Stimulated activated CD8-positive, alpha-beta memory T cell treated with anti-CD3 and anti-CD28 coated beads, Interleukin-2, amount 100 ng/mL, for 1 hour (primary cell): Measurements from ENCODE around the gene KRTAP10-8.
"Not testable (repeated sequence)": the region's sequence is repeated elsewhere in the genome, so short reads cannot be mapped to it uniquely, and the experiment has no call there.

Experiments
- DNase-seq, 2 donors: peaks; one replicate each; pipeline ENCODE4 v3.0.0-alpha.2; 2020; ENCODE audit warnings: low read depth in 2 of 2

Gene KRTAP10-8

DNA sequence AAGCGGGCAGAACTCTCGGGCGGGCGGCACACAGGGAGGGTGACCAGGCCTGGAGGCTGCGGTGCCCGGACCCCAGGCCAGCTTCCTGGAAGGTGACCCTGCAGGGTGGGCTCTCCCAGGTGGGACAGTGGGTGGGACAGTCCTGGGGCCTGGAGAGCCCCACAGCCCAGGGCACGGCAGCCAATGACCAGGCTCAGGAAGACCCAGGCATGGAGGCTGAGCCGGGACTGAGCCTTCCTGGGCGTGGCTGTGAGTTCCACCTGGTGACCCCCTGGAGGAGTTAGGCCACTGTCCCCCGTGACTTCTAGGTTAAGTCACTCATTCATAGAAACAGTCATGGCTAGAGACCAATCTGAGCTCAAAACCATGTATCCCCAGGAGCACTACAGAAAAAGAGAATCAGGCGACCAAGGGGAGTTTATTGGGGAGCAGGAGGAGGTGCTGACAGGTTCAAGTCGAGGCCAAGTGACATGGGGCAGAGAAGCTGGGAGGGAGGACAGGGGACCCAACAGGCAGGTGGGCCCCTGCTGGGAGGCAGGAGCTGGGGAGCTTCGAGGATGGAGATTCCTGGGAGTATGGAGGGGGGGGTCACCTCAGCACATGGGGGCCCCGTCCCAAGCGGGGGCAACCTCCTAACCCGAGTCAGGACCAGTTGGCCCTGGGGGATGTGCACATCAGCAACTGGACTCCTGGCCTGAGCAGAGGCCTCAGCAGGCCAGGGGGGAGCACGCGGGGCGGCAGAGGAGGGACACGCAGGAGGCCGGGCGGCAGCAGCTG is 32.6 kb upstream of the KRTAP10-8 start:
- DNase-seq = no peak

GRCh38 chr21:44579833-44580144 is 32.1 kb upstream of the KRTAP10-8 start:
- DNase-seq = no peak

DNA sequence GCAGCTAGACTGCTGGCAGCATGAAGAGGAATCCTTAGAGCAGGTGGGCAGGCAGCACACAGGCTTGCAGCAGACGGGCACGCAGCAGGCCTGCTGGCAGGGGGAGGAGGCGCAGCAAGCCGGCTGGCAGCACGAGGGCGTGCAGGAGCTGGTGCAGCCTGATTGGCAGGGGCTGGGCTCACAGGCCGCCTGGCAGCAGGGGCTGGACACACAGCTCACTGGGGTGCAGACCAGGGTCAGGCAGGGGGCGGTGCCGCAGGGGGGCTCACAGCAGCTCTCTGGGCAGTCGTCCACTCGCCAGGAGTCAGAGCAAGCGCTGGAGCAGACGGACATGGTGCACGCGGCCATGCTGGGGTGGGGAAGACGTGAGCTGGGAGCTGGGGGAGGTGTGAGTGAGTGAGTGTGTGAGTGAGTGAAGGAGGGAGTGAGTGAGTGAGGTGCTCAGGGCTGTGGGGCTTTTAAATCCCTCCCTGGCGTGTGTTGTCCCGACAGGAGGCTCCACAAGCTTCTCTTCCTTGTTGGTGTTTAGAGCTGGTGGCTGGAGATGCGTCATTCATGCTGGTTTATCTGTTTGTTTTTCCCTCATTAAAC is 31.6 kb upstream of the KRTAP10-8 start, which contains the start of gene KRTAP10-5:
Gene KRTAP10-5 (minus strand): TSS at position 374 of the 591 bp plus-strand sequence. CDS start 26 bp downstream, at position 348.
- DNase-seq = not testable (repeated sequence)

GRCh38 chr21:44581158-44581557 is 30.7 kb upstream of the KRTAP10-8 start:
- DNase-seq = no peak

DNA sequence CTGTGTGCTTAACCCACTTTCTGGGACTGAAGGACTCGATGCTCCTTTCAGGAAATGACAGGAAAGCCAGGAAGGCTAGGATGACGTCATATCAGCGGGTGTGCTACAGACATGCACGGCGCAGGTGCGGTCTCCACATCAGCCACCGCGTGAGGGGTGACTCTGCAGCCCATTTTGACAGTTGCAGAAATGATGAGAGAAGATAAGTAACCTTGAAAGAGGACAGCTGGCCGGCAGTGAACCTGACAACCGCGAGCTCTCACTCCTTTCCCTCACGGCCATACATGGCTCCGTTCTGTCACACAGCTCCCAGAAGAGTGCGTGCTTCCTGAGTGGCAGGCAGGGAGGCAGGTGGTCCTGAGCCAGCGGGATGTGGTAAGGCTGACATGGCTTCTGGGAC is 29.8 kb upstream of the KRTAP10-8 start:
- DNase-seq = no peak

GRCh38 chr21:44583089-44583799 is 28.6 kb upstream of the KRTAP10-8 start:
- DNase-seq = no peak

DNA sequence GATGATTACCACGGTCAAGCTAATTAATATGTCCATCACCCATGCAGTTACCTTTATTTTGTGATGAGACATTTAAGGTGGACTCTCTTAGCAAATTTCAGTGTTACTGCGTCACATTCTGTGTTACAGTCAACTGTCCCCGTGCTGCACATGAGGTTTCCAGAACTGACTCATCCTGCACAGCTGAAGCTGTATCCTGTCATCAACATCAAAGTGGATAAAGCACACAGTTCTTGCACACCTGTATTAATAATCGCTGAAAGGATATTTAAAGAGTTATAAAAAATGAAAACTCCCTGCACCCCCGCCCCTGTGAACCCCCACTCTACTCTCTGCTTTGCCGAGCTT is 28.1 kb upstream of the KRTAP10-8 start:
- DNase-seq = no peak

- no peak for DNase-seq
Measured at GRCh38 chr21:44585892-44586291, 26.0 kb upstream of the KRTAP10-8 start.

DNA sequence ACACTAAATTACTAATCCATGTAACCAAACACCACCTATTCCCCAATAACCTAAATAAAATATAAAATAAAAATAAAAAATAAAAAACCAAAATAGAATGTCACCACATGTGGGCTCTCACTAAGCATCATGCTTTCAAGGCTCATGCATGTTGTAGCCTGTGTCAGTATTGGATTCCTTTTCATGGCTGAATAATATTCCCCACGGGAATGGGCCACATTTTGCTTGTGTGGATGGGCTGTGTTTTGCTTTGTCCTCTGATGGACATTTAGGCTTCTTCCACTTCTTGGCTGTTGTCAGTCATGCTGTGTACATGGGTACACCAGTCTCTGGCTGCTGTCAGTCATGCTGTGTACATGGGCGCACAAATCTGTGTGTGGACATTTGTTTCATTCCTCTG is 22.8 kb upstream of the KRTAP10-8 start:
- DNase-seq = no peak

- no peak for DNase-seq
Measured at GRCh38 chr21:44589586-44590305, 22.1 kb upstream of the KRTAP10-8 start.

DNA sequence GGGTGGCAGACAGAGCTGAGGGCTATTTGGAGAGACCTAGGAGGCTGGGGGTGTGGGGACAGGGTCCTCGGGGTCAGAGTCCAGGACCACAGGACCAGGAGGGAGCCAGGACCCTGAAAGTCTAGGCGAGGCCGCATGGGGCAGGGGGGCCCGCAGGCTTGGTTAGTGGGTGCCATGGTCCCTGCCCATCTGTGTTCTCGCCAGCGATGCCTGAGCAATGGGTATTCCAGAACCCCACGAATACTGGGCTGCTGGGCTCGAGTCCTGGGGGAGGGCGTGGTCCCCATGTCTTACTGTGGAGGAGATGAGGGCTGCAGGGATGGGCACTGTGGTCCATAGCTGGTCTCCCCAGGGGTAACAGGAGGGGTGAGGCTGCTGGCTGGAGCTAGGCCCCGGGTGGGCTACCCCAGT is 21.6 kb upstream of the KRTAP10-8 start:
- no peak for DNase-seq

DNA sequence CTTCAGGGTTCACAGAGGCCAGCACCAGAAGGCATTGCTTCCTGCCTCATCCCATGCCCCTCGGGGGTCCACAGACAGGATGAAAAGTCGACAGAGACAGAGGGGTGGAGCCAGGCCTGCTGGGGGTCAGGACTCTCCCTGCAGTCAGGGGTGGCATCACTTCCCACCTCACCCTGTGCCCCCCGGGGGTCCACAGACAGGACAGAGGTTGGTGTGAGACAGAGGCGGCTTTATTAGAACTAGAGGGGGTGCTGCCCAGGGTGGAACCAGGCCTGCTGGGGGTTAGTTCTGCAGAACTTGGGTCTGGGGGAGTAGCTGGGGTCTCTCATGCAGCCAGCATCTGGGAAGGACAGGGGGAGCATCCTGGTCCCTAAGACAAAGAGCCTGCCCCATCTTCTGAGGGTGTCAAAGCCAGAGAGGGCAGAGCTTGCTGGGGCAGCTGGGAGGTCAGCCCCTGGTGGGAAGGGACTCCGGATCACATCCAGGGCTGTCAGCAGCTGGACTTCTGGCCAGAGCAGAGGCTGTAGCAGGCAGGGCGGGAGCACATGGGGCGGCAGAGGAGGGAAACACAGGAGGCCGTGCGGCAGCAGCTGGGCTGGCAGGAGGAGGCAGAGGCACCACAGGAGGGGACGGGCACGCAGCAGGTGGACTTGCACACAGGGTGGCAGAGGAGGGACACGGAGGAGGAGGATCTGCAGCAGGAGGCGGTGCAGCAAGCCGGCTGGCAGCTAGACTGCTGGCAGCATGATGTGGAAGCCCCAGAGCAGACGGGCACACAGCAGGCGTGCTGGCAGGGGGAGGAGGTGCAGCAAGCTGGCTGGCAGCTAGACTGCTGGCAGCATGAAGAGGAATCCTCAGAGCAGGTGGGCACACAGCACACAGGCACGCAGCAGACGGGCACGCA is 20.7 kb upstream of the KRTAP10-8 start:
- not testable (repeated sequence) for DNase-seq

DNA sequence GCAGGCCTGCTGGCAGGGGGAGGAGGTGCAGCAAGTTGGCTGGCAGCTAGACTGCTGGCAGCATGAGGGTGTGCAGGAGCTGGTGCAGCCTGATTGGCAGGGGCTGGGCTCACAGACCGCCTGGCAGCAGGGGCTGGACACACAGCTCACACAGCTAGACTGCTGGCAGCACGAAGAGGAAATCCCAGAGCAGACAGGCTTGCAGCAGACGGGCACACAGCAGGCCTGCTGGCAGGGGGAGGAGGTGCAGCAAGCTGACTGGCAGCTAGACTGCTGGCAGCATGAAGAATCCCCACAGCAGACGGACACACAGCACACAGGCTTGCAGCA is 20.1 kb upstream of the KRTAP10-8 start:
- DNase-seq = not testable (repeated sequence)

DNA sequence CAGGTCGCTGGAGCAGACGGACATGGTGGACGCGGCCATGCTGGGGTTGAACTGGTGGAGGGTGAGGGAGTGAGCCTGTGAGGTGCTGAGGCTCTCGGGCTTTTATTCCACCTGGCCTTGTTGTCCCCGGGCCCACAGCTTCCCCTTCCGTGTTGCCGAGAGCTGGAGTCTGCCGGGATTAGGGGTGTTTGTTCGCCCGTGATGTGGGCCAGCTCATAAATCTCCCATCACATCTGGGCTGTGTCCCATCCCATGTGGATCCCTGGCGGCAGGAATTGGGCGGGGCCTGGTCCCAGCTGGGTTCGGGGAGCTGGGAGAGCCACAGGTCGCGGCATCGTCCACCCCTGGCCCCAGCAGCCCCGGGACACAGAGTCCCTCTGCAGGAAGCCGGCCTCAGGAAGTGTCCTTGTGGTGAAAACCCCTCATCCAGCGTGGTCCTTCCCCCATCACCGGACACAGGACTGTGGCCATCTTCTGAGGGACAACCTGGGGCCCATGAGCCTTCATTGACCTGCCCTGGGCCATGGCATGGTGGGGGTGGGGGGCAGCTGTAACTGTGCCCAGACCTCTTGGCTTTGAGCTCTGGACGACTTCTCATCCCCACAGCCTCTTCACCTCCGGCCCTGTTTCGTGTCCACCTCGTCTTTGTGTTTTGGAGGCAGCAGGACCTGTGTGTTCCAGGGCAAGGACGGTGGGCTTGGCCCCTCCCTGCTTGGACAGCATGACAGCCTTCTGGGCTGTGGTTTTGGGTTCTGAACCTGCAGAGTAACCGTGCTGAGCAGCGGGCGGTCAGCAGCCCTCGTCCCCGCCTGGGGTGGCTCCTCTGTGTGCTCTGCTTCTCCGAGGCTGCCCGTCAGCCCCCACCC is 19.2 kb upstream of the KRTAP10-8 start, which contains the start of gene KRTAP10-6:
Gene KRTAP10-6 (minus strand): TSS at position 60 of the 866 bp plus-strand sequence. CDS start 21 bp downstream, at position 39.
- no peak for DNase-seq

GRCh38 chr21:44593598-44594405 is 18.1 kb upstream of the KRTAP10-8 start:
- no peak for DNase-seq

GRCh38 chr21:44594406-44594916 is 17.4 kb upstream of the KRTAP10-8 start:
- DNase-seq = no peak

DNA sequence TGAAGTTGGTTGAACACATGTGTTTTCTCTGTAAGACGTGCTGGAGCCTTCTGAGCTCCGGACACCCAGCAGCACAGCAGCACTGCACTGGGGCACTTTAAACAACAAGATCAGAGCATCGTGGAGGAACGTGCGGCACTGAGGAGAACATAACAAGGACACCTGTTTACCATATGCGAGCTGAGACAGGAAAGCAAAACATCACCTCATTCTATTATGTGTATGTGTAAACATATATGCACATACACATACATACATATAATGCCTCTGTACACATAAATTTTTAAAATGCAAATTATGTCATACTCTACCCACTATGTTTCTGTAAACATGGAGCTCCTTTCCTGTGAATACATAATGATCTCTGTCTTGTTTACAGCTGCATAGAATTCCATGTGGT is 16.4 kb upstream of the KRTAP10-8 start:
- DNase-seq = no peak

GRCh38 chr21:44596068-44596725 is 15.7 kb upstream of the KRTAP10-8 start:
- no peak for DNase-seq

- DNase-seq = no peak
Measured at GRCh38 chr21:44598061-44598460, 13.8 kb upstream of the KRTAP10-8 start.
